GM19351 (cell line): ENCODE data around the gene OXSR1.
A peak's percentile ranks its signal among the peaks of the same experiment; 100 is the strongest.
"Not testable (repeated sequence)": the region's sequence is repeated elsewhere in the genome, so short reads cannot be mapped to it uniquely, and the experiment has no call there.

Source experiments
- ATAC-seq: cut with Tn5 transposase; IDR thresholded peaks from one replicate; pipeline ENCODE4 v1.9.1; 2021; ENCODE audit warnings: mild to moderate bottlenecking, moderate library complexity; ENCODE audit not compliant: unreplicated experiment

OXSR1 gene

DNA sequence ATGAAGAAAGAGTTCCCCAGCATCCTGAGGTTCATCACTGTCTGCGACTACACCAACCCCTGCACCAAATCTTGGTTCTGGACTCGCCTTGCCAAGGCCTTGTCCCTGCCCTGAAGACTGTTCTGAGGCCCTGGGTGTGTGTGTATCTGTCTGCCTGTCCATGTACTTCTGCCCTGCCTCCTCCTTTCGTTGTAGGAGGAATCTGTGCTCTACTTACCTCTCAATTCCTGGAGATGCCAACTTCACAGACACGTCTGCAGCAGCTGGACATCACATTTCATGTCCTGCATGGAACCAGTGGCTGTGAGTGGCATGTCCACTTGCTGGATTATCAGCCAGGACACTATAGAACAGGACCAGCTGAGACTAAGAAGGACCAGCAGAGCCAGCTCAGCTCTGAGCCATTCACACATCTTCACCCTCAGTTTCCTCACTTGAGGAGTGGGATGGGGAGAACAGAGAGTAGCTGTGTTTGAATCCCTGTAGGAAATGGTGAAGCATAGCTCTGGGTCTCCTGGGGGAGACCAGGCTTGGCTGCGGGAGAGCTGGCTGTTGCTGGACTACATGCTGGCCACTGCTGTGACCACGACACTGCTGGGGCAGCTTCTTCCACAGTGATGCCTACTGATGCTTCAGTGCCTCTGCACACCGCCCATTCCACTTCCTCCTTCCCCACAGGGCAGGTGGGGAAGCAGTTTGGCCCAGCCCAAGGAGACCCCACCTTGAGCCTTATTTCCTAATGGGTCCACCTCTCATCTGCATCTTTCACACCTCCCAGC lies 24.0 kb upstream of the OXSR1 start:
- ATAC-seq, result no peak

GRCh38 chr3:38141952-38142273 lies 23.4 kb upstream of the OXSR1 start:
- no peak for ATAC-seq

DNA sequence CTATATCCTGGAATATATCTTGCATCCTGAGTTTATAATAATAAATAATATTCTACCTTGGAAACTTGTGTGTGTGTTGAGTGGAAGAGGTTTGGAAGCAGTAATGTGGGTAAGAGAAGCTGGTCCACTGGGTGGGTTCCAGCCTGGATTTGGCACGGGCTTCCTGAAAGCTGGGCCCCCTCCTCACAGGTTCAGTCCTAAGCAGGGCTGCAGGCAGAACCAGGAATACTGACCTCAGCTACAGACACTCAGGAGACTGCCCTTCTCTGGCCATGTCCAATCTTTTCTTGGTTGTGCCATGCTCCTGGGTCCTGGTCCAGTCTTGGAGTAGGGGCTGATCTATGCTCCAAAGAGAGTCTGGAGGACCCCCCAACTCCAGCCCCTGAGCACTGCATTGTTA lies 22.4 kb upstream of the OXSR1 start:
- no peak for ATAC-seq

- ATAC-seq, result no peak
Measured at GRCh38 chr3:38143511-38143910, 21.8 kb upstream of the OXSR1 start.

- ATAC-seq, result no peak
Measured at GRCh38 chr3:38146504-38146903, 18.8 kb upstream of the OXSR1 start.

DNA sequence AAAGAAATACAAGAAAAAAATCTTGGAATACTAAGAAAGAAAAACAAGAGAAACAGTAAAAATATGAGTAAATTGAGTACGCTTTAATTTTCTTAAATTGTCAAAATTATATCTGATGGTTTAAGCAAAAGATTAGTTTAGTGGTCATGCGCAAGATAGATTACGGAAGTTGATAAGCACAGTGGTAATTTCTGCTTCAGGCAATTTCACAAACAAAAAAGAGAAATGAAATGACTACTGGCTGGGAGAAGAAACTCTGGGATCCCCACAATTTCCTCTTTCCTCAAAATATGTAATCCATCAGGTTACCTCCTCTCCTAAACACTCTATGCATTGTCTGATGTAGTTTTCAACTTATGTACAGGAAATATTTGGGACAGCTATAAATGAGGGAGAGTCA lies 17.9 kb upstream of the OXSR1 start:
- no peak for ATAC-seq

DNA sequence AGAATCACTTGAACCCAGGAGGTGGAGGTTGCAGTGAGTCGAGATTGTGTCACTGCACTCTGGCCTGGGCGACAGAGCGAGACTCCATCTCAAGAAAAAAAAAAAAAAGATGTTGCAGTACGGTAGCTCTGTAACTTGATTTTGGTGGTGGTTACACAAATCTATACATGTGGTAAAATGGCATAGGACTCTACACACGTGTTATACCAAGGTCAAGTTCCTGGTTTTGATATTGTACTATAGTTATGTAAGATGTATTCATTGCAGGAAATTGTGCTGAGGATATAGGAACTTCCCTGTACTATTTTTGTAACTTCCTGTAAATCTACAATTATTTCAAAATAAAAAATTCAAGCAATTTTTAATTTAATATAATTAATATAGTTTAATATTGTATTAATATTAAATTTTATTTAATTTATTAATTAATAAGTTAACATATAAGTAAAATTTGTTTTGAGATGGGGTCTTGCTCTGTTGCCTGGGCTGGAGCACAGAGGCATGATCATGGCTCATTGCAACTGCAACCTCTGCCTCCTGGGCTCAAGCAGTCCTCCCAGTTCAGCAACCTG lies 16.9 kb upstream of the OXSR1 start:
- ATAC-seq, result no peak

- ATAC-seq, result no peak
Measured at GRCh38 chr3:38149708-38150107, 15.6 kb upstream of the OXSR1 start.

DNA sequence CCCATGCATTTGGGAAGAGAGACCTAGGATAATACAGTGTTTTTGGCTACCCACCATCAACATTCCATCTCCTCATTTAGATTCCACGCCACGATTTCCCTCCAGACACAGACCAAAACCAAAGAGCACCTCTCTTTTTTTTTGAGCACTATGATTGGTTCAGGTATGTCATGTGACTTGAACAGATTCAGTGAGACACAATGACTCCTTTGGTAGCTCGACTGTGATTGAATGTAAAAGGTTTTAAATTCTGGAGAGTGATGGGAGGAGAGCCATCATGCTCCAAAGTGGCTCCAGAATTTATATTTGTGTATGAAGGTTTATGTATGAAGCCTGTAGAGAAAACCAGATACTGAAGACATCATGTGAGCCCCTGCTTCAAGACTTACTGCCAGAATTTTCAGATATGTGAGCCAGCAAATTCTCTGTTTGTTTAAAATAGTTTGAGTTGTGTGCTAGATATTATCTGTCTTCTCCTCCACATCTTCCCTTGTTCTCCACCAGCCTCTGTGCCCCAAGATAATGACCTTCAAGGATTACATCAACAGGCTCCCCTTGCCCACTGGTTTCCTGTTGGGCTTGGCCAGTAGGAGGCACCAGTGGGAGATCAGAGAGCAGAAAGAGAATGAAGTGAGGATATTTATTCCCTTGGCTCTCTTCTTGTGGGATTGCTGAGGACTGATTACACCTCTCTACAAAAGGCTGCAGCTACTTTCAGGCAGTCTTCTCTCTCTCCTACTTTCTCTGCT lies 14.4 kb upstream of the OXSR1 start:
- ATAC-seq, result no peak

GRCh38 chr3:38151667-38152265 lies 13.6 kb upstream of the OXSR1 start:
- ATAC-seq, result peak; percentile 68

DNA sequence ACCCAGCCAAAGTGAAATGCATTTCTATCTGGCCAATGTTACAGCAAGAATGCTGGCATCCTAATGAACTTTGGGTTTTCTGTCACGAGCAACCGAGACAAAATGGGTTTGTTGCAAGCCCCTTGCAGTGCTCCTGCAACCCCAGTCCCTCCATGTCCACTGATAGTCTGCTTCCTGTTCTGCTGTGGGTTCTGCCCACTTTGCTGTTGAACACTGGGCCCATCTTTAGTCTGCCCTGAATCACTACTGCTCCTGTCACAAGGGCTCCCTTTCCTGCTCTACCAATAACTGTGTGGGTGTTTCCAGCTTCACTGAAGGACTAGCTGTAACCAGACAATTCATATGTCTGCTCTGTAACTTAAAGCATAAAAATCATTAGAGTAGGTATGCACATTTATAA lies 12.7 kb upstream of the OXSR1 start:
- ATAC-seq, result no peak

DNA sequence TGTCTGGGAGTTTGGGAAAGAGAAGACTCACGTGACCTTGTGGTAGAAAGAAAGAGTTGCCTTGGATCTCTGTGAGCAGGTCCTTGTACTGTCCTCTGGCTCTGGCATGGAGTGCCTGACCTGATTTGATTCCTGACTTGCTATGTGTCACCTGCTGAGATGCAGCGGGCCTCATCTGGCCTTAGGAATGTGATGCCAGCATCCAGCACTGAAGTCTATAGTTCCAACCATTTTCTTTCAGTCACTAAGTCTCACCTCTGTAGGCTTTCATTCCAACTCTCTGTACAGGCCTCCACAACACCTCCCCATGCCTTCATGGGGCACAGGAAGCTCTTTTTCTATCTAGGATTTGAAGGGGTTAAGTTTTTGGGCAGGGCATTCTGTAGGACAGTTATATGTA lies 12.1 kb upstream of the OXSR1 start:
- no peak for ATAC-seq

- ATAC-seq, result no peak
Measured at GRCh38 chr3:38154033-38154494, 11.3 kb upstream of the OXSR1 start.

- ATAC-seq, result no peak
Measured at GRCh38 chr3:38154625-38155255, 10.6 kb upstream of the OXSR1 start.

- no peak for ATAC-seq
Measured at GRCh38 chr3:38155825-38156224, 9.5 kb upstream of the OXSR1 start.

GRCh38 chr3:38157117-38157516 lies 8.2 kb upstream of the OXSR1 start:
- no peak for ATAC-seq

DNA sequence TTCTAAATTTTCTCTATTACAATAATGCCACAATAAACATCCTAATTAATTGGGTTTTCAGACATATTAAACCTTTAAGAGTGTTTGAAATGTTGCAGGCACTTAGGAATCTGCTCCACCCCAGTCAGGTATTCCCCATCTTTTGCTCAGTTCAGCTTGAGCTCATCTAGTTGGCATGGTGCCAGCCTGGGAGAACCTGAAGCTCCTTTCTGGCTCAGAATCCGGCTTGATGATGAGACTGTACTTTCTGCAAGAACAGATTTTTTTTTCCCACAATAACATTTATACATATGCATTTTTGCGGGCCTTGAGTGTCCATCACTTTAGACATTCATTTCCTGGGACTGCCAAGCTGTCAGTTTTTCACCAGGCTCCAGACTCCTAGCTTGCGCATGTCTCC lies 7.7 kb upstream of the OXSR1 start:
- ATAC-seq, result no peak

GRCh38 chr3:38158472-38158871 lies 6.9 kb upstream of the OXSR1 start:
- no peak for ATAC-seq

GRCh38 chr3:38160704-38161103 lies 4.6 kb upstream of the OXSR1 start:
- ATAC-seq, result not testable (repeated sequence)

GRCh38 chr3:38163117-38163840 lies 2.1 kb upstream of the OXSR1 start:
- no peak for ATAC-seq
